H1 (cell line): ENCODE results near the gene TP53RK. TPM values are rescaled to one million over a fixed set of nuclear protein-coding genes. Genes with fewer than 3 reads are reported as not detected.

Experiments used
- CTCF ChIA-PET: fragments of 300-600 bp; sonication (Branson Sonifier 250); formaldehyde crosslinking; loops from one replicate; lab custom pipeline; 2021; ENCODE audit not compliant: partially characterized antibody; lab: Charles Lee
- POLR2A ChIA-PET: fragments of 300-600 bp; sonication (Branson Sonifier 250); formaldehyde crosslinking; loops from one replicate; lab custom pipeline; 2021; ENCODE audit warnings: inconsistent platforms; ENCODE audit not compliant: partially characterized antibody; lab: Charles Lee
- DNase-seq, 2 experiments: peaks; one replicate each; pipeline versions ENCODE4 v3.0.0 to v3.0.0-alpha.2; 2010 to 2022; ENCODE audit warnings: low spot score in 2 of 2, low read depth in 1 of 2, mixed read lengths in 1 of 2
- FAIRE-seq: peaks from 2 replicates; lab custom pipeline; 2011; peaks lifted over from hg19 to GRCh38; lab: Jason Lieb, UNC
- H2AFZ ChIP-seq: 2 replicates; pipeline ENCODE4 v1.8.1; 2012; ENCODE audit warnings: low read length, inconsistent platforms
- H2AK5ac ChIP-seq: 2 replicates; pipeline ENCODE4 v1.6.1; 2013; ENCODE audit warnings: low read depth, low read length
- H2BK120ac ChIP-seq: replicated peaks from 2 replicates; pipeline ENCODE3; 2013; ENCODE audit warnings: low read depth, low read length, inconsistent platforms
- H2BK12ac ChIP-seq: 2 replicates; pipeline ENCODE4 v1.6.1; 2013; ENCODE audit warnings: low read depth, low read length
- H2BK15ac ChIP-seq: 2 replicates; pipeline ENCODE4 v1.6.1; 2013; ENCODE audit warnings: low read length
- H2BK20ac ChIP-seq: 2 replicates; pipeline ENCODE4 v1.6.1; 2013; ENCODE audit warnings: low read length
- H2BK5ac ChIP-seq: 2 replicates; pipeline ENCODE4 v1.6.1; 2013; ENCODE audit warnings: low read depth, low read length
- H3K14ac ChIP-seq: 2 replicates; pipeline ENCODE4 v1.6.1; 2013; ENCODE audit warnings: inconsistent platforms; ENCODE audit not compliant: insufficient read length
- H3K18ac ChIP-seq: 2 replicates; pipeline ENCODE4 v1.6.1; 2013; ENCODE audit warnings: low read length; ENCODE audit errors: extremely low read depth
- H3K23ac ChIP-seq: 2 replicates; pipeline ENCODE4 v1.6.1; 2013; ENCODE audit warnings: inconsistent platforms; ENCODE audit not compliant: insufficient read length
- H3K23me2 ChIP-seq: 2 replicates; pipeline ENCODE4 v1.6.1; 2013; ENCODE audit warnings: low read depth, low read length
- H3K27ac ChIP-seq: 2 replicates; pipeline ENCODE4 v1.6.1; 2011; ENCODE audit warnings: low read depth, low read length, inconsistent platforms
- H3K27me3 ChIP-seq, 4 experiments: replicated peaks in 1 of 4; 1 replicate in 1 of 4; 2 replicates in 3 of 4; pipeline versions ENCODE4 v1.6.1 to v1.8.1; 2011 to 2013; ENCODE audit warnings: low read length in 3 of 4, mild to moderate bottlenecking in 3 of 4, inconsistent platforms in 2 of 4, mixed read lengths in 2 of 4, moderate library complexity in 1 of 4; ENCODE audit not compliant: control insufficient read depth in 3 of 4, insufficient read depth in 3 of 4; ENCODE audit errors: extremely low read depth in 1 of 4
- H3K36me3 ChIP-seq, 4 experiments: 2 replicates each; pipeline versions ENCODE4 v1.6.1 to v1.8.1; 2011 to 2013; ENCODE audit warnings: mild to moderate bottlenecking in 4 of 4, low read length in 3 of 4, moderate library complexity in 2 of 4, control low read depth in 1 of 4, inconsistent platforms in 1 of 4; ENCODE audit not compliant: insufficient read depth in 4 of 4, control insufficient read depth in 2 of 4
- H3K4ac ChIP-seq: replicated peaks from 2 replicates; pipeline ENCODE3; 2013; ENCODE audit warnings: low read length, low read depth, mixed read lengths, inconsistent platforms; ENCODE audit not compliant: insufficient read length
- H3K4me1 ChIP-seq, 4 experiments: replicated peaks in 1 of 4; 1 replicate in 1 of 4; 2 replicates in 3 of 4; pipeline versions ENCODE4 v1.6.1 to v1.8.1; 2011 to 2013; ENCODE audit warnings: low read length in 3 of 4, inconsistent platforms in 2 of 4, mixed read lengths in 1 of 4; ENCODE audit not compliant: insufficient read depth in 4 of 4, control insufficient read depth in 3 of 4
- H3K4me2 ChIP-seq, 2 experiments: 2 replicates each; pipeline versions ENCODE4 v1.6.1 to v1.8.1; 2011 to 2013; ENCODE audit warnings: low read depth in 2 of 2, low read length in 2 of 2, control low read depth in 1 of 2, inconsistent platforms in 1 of 2, mild to moderate bottlenecking in 1 of 2; ENCODE audit not compliant: insufficient read depth in 1 of 2
- H3K4me3 ChIP-seq, 4 experiments: fragments of 200-600, 300-600 bp in 1 of 4; sonication (generic), shearing (Covaris generic), sonication (Bioruptor Twin) in 1 of 4; 2 replicates each; pipeline versions ENCODE4 v1.5.1 to v1.8.1; 2011 to 2016; ENCODE audit warnings: low read length in 4 of 4, low read depth in 3 of 4, control low read depth in 2 of 4, inconsistent platforms in 2 of 4, mild to moderate bottlenecking in 2 of 4, mixed read lengths in 1 of 4, moderate library complexity in 1 of 4; ENCODE audit not compliant: insufficient read depth in 2 of 4; ENCODE audit errors: extremely low read depth in 1 of 4
- H3K56ac ChIP-seq: replicated peaks from 2 replicates; pipeline ENCODE3; 2013; ENCODE audit warnings: low read depth, mild to moderate bottlenecking, mixed read lengths, low read length, inconsistent platforms; ENCODE audit not compliant: insufficient read length
- H3K79me1 ChIP-seq: 2 replicates; pipeline ENCODE4 v1.6.1; 2013; ENCODE audit warnings: low read depth, low read length, control low read depth
- H3K79me2 ChIP-seq, 2 experiments: 2 replicates each; pipeline versions ENCODE4 v1.6.1 to v1.8.1; 2012 to 2013; ENCODE audit warnings: low read length in 2 of 2, mild to moderate bottlenecking in 2 of 2, inconsistent platforms in 1 of 2; ENCODE audit not compliant: insufficient read depth in 2 of 2, control insufficient read depth in 1 of 2
- H3K9ac ChIP-seq, 4 experiments: replicated peaks in 1 of 4; 1 replicate in 1 of 4; 2 replicates in 3 of 4; pipeline versions ENCODE4 v1.6.1 to v1.8.1; 2011 to 2013; ENCODE audit warnings: low read depth in 3 of 4, low read length in 3 of 4, control low read depth in 2 of 4, mild to moderate bottlenecking in 2 of 4, moderate library complexity in 2 of 4, inconsistent platforms in 1 of 4; ENCODE audit errors: extremely low read depth in 1 of 4
- H3K9me3 ChIP-seq, 2 experiments: 2 replicates each; pipeline versions ENCODE4 v1.6.1 to v1.8.1; 2012 to 2013; ENCODE audit warnings: mild to moderate bottlenecking in 2 of 2, moderate library complexity in 2 of 2, control low read depth in 1 of 2, inconsistent platforms in 1 of 2, low read depth in 1 of 2, low read length in 1 of 2, mixed read lengths in 1 of 2; ENCODE audit not compliant: insufficient read depth in 2 of 2
- H4K20me1 ChIP-seq, 2 experiments: replicated peaks in 1 of 2; 2 replicates each; pipeline versions ENCODE3 to v1.8.1; 2011 to 2013; ENCODE audit warnings: inconsistent platforms in 2 of 2, low read length in 2 of 2, mild to moderate bottlenecking in 1 of 2; ENCODE audit not compliant: insufficient read depth in 2 of 2, control insufficient read depth in 1 of 2
- H4K5ac ChIP-seq: 2 replicates; pipeline ENCODE4 v1.6.1; 2013; ENCODE audit warnings: low read length, low read depth, mixed read lengths, inconsistent platforms; ENCODE audit not compliant: insufficient read length
- H4K8ac ChIP-seq: 2 replicates; pipeline ENCODE4 v1.8.0; 2013; ENCODE audit warnings: mild to moderate bottlenecking, moderate library complexity, low read length, inconsistent platforms; ENCODE audit not compliant: insufficient read depth; ENCODE audit errors: extremely low read depth
- H4K91ac ChIP-seq: replicated peaks from 2 replicates; pipeline ENCODE3; 2013; ENCODE audit warnings: low read length, mixed read lengths, inconsistent platforms; ENCODE audit not compliant: insufficient read length
- BACH1 ChIP-seq: IDR thresholded peaks from 2 replicates; pipeline ENCODE4 v1.6.1; 2012; ENCODE audit warnings: low read length, improper control_type of control experiment
- BRCA1 ChIP-seq: IDR thresholded peaks from 2 replicates; pipeline ENCODE4 v1.6.1; 2012; ENCODE audit warnings: low read depth, low read length, improper control_type of control experiment
- CREB1 ChIP-seq: IDR thresholded peaks from 2 replicates; pipeline ENCODE4 v1.6.1; 2012; ENCODE audit warnings: inconsistent platforms
- FOSL1 ChIP-seq: IDR thresholded peaks from 2 replicates; pipeline ENCODE4 v1.6.1; 2011; ENCODE audit warnings: mild to moderate bottlenecking, low read depth, low read length, moderate library complexity; ENCODE audit not compliant: insufficient read depth
- GABPA ChIP-seq: IDR thresholded peaks from 2 replicates; pipeline ENCODE4 v1.6.1; 2011; ENCODE audit warnings: mild to moderate bottlenecking, low read length, moderate library complexity, borderline replicate concordance; ENCODE audit not compliant: insufficient read depth
- GTF2F1 ChIP-seq: IDR thresholded peaks from 2 replicates; pipeline ENCODE4 v1.6.1; 2012; ENCODE audit warnings: low read depth, low read length, improper control_type of control experiment, borderline replicate concordance
- POLR2AphosphoS5 ChIP-seq: IDR thresholded peaks from 2 replicates; pipeline ENCODE4 v1.6.1; 2011; ENCODE audit warnings: low read depth, low read length
- POU5F1 ChIP-seq: IDR thresholded peaks from 2 replicates; pipeline ENCODE4 v1.6.1; 2011; ENCODE audit warnings: low read depth, mild to moderate bottlenecking, low read length, moderate library complexity
- RXRA ChIP-seq: IDR thresholded peaks from 2 replicates; pipeline ENCODE4 v1.6.1; 2011; ENCODE audit warnings: low read depth, mild to moderate bottlenecking, low read length, moderate library complexity; ENCODE audit not compliant: insufficient read depth
- SP4 ChIP-seq: IDR thresholded peaks from 2 replicates; pipeline ENCODE4 v1.6.1; 2012; ENCODE audit warnings: low read length, inconsistent platforms
- SRF ChIP-seq: IDR thresholded peaks from 2 replicates; pipeline ENCODE4 v1.6.1; 2011; ENCODE audit warnings: mild to moderate bottlenecking, low read depth, low read length, moderate library complexity
- TAF7 ChIP-seq: optimal IDR thresholded peaks from 2 replicates; pipeline ENCODE3; 2011; ENCODE audit warnings: low read depth, mild to moderate bottlenecking, inconsistent platforms, low read length, moderate library complexity, borderline replicate concordance
- WGBS, 2 experiments: shearing (Covaris generic) in 1 of 2; methylation state at CpG; one replicate each; pipeline versions ENCODE4 v1.1.6 to v1.1.7; 2013 to 2015; ENCODE audit warnings: low lambda C conversion rate in 2 of 2, mixed read lengths in 2 of 2, inconsistent platforms in 1 of 2, low coverage in 1 of 2, missing lambda C conversion rate in 1 of 2; ENCODE audit not compliant: insufficient replicate concordance in 2 of 2, insufficient coverage in 1 of 2, insufficient read length in 1 of 2; ENCODE audit errors: extremely low coverage in 1 of 2, missing lambda C conversion rate in 1 of 2; 5-methylcytosine and 5-hydroxymethylcytosine counted together
- polyA plus RNA-seq, 7 experiments: library from polyadenylated mRNA; depleted of rRNA in 3 of 7; stranded (reverse) in 5 of 7; unstranded in 2 of 7; fragments of >200 nt in 5 of 7; fragments of 200-250 nt in 2 of 7; gene quantifications; 1 replicate in 5 of 7; 2 replicates in 1 of 7; 4 replicates in 1 of 7; pipeline versions ENCODE4 v1.2.1 to v1.2.3, GENCODE V29; 2011 to 2013; ENCODE audit warnings: missing spikeins in 2 of 7, mixed read lengths in 2 of 7
- total RNA-seq: library from RNA; stranded (reverse); fragmentation: NEBNext Ultra II Directional; extraction: Animal tissue kit (Norgen Biotek cat#: 25700); gene quantifications from 2 replicates; pipeline ENCODE4 v1.2.1, GENCODE V29; 2021
- TF ChIP-seq, protein P1 (sequence below), 3 experiments: IDR thresholded peaks; 1 replicate in 2 of 3; 2 replicates in 1 of 3; pipeline versions ENCODE4 v1.5.1 to v1.6.1; 2011; ENCODE audit warnings: low read length in 3 of 3, mild to moderate bottlenecking in 3 of 3, inconsistent platforms in 2 of 3, low read depth in 1 of 3, moderate library complexity in 1 of 3; ENCODE audit not compliant: insufficient read depth in 1 of 3; ENCODE audit errors: control extremely low read depth in 1 of 3

TP53RK gene
- total and polyA plus RNA-seq, 2 of the 8 experiments (the other 6 are each of a cell fraction or from before 2014, with no cell fraction given), result 8.5 to 16.3 TPM

DNA sequence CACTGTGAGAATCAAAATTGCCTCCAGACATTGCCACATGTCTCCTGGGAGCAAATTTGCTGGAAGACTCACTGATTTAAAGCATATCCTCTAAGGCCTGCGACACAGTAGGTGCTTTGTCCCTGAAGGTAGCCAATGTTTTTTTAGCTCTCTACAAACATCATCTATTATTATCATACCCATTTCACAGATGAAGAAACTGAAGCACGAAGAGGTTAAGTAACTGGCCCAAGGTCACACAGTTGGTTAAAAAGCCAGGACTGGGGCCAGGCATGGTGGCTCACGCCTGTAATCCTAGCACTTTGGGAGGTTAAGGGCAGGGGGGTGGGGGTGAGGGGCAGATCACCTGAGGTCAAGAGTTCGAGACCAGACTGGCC is 50.4 kb downstream of the TP53RK start:
- Histone ChIP-seq H3K4me2 (no peak overlapping the region), H3K4me1 (peaks cover 0 to 4% (median under 1%) of the 10 kb centered on the region in 4 experiments; a peak in 2 of 7 replicates), H3K79me2 (no peaks in the 10 kb centered on the region), H3K27me3 (no peaks in the 10 kb centered on the region), H4K8ac (no peak overlapping the region), H2BK12ac (no peak overlapping the region), H3K23me2 (no peaks in the 10 kb centered on the region), H2BK120ac (no peak overlapping the region), H3K9ac (no peak overlapping the region), H3K9me3 (no peaks in the 10 kb centered on the region), H3K56ac (no peak overlapping the region), H3K4ac (no peak overlapping the region), H2BK15ac (no peak overlapping the region), H4K5ac (no peak overlapping the region), H3K18ac (no peak overlapping the region), H3K27ac (no peak overlapping the region), H2BK5ac (no peak overlapping the region), H3K79me1 (no peaks in the 10 kb centered on the region), H3K4me3 (no peak overlapping the region), H4K20me1 (no peaks in the 10 kb centered on the region), H2BK20ac (no peak overlapping the region), H4K91ac (no peak overlapping the region), H3K23ac (no peak overlapping the region), H3K14ac (no peak overlapping the region), H2AFZ (no peak overlapping the region), H2AK5ac (no peak overlapping the region), H3K36me3 (no peaks in the 10 kb centered on the region)
- ChIA-PET POLR2A (interaction anchor here (1.0 to 1.3 kb wide), 3 partner anchors 10 to 12 kb away, joined by 3 to 5 read pairs (median 4); partner anchors contain the start of gene SLC13A3), CTCF (interaction anchor here (1.0 to 1.6 kb wide), 3 partner anchors 11 to 227 kb away, joined by 3 to 5 read pairs (median 3); no protein-coding TSS in a partner anchor)
- DNase-seq (no peak), FAIRE-seq (no peak)
- 93% methylated on average over 4 of the region's 4 CpGs; no CpG with 5 or more reads in 1 of the 2 experiments for WGBS, 2 experiments
- TF ChIP-seq GABPA, result no peak
- no peak for TF ChIP-seq SRF
- no peak for TF ChIP-seq GTF2F1
- no peak for TF ChIP-seq BACH1
- TF ChIP-seq, protein P1, sequence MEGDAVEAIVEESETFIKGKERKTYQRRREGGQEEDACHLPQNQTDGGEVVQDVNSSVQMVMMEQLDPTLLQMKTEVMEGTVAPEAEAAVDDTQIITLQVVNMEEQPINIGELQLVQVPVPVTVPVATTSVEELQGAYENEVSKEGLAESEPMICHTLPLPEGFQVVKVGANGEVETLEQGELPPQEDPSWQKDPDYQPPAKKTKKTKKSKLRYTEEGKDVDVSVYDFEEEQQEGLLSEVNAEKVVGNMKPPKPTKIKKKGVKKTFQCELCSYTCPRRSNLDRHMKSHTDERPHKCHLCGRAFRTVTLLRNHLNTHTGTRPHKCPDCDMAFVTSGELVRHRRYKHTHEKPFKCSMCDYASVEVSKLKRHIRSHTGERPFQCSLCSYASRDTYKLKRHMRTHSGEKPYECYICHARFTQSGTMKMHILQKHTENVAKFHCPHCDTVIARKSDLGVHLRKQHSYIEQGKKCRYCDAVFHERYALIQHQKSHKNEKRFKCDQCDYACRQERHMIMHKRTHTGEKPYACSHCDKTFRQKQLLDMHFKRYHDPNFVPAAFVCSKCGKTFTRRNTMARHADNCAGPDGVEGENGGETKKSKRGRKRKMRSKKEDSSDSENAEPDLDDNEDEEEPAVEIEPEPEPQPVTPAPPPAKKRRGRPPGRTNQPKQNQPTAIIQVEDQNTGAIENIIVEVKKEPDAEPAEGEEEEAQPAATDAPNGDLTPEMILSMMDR (IDR thresholded peaks at IDR 0.05; ENCODE audit: control extremely low read depth in 1 of 3, insufficient read depth in 1 of 3, low read depth in 1 of 3, low read length in 3 of 3), result no peak
- no peak for TF ChIP-seq POU5F1
- TF ChIP-seq FOSL1, result no peak
- TF ChIP-seq SP4, result no peak
- no peak for TF ChIP-seq CREB1
- no peak for TF ChIP-seq TAF7
- no peak for TF ChIP-seq POLR2AphosphoS5
- no peak for TF ChIP-seq BRCA1
- TF ChIP-seq RXRA, result no peak
